DMS 273 (cell line): ENCODE data around the gene PROCA1.

ENCODE experiments used
- DNase-seq: peaks from one replicate; lab custom pipeline; 2025; ENCODE audit not compliant: unreplicated experiment; lab: John Stamatoyannopoulos, UW

The PROCA1 gene

DNA sequence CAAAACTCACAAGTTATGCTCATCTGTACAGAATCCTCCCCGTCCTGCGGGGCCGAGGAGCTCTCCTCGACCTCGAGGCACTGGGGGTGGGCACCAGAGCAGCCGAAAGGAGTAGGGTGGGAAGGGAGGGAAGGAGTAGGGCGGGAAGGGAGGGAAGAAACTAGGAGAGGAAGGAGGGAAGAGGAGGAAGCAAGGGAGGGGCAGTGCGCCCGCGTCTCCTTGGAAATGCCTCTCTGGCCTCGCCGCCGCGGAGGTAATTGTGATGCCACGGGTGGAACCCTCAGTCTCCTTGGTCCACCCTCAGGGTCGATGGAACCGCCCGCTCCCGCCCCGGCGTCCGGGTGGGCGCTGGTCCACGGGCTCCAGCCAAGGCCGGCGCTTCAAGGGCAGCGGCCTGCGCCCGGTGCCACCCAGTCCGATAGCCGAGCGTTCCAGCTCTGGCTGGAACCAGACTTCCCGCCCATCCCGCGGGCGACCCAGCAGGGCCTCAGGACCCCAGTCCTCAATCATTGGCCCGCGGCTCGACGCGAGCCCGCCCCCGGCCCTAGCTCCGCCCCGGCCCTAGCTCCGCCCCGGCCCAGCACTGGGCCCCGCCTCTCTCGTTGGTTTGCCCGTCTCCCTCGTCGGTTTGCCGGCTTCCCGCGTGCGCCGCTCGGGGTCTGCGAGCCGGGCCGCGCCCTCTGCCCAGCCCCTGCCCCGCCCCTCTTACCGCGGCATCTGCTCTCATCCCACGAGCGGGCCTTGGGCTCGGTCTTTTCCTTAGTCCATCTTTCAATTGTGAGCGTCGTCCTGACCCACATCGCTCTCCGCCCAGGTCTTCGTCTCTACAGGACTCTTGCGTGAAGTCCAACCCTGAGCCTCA is 596 bp downstream of the PROCA1 start:
- peak; percentile 96 for DNase-seq

DNA sequence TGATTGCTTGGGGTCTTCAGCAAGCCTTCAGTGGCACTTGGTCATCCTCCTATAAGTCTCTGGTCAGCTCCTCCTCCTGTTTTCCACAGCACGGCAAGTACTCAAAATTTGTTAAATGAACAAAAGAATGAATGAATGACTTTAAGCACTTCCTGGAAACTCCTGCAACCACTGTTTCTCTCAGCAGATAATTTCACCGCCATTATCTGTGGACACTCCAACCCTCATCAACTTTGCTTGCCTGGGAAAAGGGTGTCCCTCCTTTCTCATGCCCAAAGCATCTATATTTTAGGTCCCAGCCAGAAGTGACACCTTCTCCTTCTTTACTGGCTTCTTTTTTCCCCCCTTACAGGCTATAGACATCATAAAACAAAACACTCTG is 4.4 kb downstream of the PROCA1 start:
- no peak for DNase-seq

DNA sequence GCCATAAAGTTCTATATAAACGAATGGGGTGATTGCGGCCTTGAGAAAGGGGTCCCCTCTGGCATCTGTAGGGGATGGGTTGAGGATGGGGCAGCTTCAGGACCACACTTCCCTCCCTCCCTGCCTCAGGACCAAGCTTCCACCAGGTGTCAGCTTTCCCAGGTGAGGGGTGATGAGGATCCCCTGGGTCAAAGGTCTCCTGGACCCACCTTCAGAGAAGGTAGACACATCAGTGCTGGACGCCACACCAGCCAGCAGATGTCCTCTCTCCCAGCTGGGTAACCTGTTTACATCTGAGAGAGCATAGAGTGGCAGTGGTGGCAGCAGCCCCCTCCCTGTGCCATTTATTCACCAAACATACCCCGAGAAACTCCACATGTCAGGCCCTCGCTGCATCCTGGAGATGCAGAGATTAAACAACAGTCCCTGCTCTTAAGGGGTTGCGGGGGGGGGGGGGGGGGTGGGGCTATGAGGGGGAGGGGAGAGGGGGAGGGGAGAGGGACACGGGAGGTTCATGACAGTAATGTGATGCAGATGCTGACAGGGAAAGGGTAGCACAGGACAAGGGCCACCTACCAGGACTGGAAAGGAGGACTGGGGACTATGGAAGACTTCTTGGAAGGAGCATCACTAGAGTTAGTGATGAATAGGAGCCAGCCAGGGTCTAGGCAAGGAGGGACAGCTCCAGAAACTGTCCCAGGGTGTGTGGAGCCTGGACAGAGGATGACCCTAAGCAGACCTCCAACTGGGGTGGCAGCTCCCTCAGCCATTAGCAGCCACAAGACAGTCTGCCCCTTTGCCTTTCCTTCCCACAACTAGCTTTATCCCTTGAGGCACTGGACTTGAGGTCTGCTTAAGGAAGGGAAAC is 5.0 kb downstream of the PROCA1 start:
- no peak for DNase-seq

DNA sequence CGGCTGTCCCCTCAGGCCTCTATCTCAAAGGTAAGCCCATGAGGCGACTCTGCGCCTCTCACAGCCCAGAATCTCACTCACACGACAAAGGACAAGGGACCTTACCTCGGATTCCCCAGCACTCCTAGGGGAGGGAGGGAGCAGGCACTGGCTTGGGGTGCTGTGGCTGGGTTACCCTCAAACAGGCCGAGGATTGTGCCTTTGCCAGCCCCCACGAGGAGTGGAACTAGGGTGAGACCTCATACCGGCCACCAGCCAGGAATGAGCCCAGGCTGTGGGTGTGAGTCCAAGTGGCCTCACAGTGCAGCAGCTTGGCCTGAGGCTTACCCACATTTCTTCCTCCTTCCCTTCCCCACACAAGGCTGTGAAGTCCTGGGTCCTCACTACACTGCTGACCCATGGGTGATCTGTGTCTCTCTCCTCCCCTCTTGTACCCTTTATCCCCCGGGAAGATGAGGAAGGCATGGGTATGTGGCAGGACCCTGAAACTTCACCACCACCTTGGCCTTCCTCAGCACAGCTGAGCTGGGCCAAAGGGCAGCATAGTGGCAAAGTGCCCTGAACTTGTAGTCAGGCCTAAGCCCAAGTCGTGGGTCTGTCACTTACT is 5.9 kb downstream of the PROCA1 start:
- DNase-seq: no peak

DNA sequence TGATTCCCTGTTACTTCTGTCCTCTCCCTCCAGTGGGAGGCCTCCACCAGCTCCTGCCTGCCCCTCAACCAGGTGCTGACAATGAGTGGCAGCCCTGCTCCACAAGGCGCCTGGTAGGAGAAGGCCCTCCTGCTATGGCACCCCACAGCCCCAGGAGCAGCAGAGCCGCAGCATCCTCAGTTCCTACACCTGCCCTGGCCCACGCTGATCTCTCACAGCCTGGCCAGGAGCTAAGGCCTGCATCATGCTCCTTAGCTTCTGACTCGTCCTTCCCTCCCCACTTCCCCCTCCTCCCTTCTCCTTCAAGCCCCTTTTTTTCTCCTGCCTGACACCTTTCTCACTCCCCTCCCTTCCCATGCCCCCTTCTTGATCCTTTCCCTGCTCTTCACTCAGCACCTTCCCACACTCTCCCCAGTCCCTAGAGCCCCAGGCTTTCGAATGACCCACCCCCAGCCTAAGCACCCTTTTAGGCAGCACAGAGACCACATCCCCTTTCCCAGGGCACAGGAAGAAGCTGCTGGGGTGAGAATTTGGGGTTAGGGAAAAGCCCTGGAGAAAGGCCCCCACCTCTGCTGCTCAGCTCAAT is 6.5 kb downstream of the PROCA1 start:
- no peak for DNase-seq

DNA sequence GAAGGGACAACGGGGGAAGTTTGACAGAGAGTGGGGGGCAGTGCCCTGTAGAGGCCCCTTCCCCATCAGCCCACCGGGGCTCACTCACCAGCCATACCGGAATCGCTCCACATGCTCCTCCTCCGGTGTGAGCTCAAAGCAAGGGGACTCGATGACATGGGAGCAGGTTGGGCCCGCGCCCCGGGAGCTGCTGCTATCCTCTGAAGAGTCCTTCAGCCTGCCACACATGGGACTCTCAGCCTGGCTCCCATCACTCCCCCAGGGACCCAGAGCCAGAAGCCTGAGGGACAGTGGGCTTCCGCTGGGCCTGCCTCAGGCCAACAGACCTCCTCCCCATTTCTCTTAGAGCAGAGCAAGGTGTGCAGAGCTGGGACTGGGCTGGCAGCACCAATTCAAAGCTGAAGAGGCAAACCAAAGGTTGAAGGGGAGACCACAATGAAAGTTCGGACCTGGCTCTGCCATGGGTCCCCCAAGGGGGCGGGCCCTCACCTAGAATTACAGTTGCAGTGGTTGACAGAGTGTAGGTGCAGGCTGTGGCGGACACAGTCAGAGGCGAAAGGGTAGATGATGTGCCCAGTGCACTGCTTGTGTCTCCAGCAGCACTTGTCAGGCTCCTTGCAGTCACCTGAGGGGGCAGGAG is 7.3 kb downstream of the PROCA1 start:
- no peak for DNase-seq

DNA sequence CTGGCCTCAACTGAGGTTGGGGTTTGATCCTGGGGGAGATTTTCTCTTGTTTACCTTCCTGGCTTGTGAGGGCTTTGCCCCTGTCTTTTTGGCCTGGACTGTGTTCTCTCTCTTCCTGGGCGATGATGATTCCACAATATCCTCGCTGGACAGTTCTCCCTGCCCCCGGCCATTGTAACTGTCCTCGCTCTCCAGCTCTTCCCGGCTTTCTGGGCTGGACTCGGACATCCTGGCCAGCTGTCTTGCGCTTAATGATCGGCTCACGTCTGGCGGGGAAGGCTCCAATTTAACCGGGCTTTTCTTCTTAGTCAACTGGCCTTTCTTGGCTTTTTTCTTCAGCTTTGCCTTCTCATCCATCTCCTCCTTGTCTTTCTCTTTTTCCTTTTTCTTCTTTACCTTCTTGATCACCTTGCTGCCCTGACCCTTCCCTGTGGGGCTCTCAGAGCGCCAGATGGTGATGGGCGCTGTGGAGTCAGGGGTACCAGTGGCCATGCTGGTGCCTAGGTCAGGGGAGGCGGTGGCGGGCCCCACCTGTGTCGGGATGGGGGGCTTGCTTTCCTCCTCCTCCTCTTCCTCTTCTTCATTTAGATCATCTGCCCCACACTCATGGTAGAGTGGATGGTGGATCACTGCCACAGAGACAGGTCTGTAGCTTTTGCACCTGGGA is 8.0 kb downstream of the PROCA1 start:
- DNase-seq: no peak

DNA sequence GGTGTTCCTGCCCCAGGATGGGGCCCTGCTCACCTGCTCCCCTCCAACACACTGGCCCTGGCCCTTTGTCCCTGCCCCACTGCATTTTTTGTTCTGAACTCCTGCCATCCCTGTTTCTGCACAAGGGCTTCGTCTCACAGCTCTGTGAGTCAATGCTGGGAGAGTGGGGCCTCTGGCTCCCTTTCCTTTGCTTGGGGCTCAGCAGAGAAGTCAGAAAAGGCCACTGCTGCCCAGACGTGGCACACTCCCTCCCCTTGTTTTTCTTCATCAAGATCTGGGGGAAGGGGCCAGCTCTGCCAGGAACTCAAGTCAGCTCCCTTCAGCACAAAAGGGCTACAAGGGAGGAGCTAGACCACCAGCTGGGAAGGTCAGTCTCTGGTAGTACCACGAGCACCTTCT is 8.9 kb downstream of the PROCA1 start:
- DNase-seq: no peak

DNA sequence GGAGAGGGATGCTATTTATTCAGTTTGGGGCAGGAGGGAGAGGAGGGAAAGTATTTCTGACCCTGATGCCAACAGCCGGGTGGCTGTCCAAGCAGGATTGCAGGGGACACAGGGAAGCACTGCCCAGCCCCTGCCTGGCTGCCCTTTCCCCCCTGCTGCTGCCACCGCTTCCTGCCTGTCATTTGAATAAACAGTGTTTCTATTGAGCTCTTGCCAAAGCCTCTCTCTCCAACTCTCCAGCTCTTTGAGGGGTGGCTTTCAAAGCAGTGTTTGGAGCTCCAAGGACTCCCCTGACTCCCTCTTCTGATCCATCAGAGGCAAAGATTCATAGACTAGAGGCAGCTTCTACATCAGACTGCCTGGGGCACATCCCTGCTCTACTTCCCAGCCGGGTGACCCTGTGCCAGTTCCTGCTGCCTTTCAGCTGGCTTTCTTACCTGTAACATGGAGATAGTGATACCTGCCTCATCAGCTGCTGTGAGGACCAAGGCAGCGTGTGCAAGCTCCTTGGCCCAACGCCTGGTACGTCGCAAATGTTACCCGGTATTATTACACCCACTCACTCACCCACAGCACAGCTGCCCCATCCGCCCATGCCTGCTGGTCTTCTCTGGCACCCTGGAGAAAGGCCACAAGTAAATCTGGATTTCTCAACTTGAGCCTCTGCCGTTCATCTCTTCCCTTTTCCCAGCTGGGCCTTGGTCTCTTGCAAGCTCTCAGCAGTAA is 9.5 kb downstream of the PROCA1 start:
- peak; percentile 62 for DNase-seq

DNA sequence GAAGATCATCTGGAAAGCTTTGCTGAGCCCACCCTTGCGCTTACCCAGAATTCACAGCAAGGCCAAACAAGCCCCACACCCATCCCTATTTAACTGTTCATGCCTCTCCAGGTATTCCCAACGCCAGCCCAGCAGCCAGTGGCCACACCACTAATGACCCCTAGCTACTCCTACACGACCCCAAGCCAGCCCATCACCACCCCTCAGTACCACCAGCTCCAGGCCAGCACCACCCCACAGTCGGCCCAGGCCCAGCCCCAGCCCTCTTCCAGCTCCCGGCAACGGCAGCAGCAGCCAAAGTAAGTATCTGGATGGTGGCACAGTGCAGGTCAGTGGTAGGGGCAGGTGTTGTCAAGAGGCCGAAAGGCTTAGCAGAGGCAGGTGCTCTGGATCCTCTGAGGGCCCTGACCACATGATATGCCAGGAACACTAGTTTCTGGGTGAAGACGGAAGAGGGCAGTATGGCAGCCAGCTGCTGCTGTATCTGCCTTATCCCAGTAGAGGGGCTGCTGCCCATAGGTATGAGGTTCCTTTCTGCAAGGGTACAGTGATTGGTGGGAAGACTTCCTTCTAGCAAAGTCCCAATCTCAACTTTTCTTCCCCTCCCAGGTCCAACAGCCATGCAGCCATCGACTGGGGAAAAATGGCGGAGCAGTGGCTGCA is 10.7 kb downstream of the PROCA1 start:
- DNase-seq: no peak

DNA sequence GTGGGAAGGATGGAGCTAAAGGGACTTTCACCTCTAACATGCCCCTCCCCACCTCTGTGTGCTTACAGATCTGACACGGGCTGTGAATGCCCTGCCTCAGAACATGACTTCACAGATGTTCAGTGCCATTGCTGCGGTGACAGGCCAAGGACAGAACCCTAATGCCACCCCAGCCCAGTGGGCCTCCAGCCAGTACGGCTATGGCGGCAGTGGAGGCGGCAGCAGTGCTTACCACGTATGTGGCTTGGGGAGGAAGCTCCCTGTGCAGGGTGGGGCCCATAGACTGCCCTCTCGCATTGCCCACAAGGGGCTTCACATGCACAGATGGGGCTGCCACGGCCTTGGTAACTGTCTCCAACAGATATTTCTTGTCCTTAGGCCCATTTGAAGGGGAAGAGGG is 11.4 kb downstream of the PROCA1 start:
- DNase-seq: no peak

DNA sequence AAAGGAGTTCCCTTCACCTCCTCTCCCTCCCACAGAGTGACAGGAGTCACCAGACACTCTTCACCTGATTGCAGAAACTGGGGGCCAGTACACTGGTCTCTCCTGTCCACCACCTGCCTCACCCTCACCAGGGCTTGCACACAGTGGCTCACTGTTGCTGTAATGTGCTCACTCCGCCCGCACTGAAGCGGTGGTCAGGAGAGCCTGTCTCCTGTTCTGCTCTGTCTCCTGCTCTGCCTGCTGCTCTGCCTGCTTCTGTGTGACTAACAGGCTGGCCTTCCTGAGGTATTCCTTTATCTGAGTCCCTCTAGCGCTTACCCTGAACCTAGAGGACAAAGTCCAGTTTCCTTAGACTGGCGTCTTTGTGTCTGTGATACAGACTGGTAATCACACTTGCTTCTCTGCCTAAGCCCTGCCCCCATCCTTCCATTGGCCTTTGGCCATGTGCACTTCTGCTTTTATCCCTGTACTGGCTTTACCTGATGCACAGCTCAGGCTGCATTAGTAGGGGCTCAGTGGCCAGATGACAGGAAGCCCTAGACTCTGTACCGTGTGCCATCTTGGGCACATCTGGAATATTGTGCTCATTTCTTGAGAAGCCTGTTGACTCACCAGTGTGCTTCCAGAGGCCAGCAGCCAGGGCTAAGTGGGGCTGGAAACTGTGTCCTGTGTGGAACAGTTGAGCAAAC is 13.3 kb downstream of the PROCA1 start:
- DNase-seq: no peak

DNA sequence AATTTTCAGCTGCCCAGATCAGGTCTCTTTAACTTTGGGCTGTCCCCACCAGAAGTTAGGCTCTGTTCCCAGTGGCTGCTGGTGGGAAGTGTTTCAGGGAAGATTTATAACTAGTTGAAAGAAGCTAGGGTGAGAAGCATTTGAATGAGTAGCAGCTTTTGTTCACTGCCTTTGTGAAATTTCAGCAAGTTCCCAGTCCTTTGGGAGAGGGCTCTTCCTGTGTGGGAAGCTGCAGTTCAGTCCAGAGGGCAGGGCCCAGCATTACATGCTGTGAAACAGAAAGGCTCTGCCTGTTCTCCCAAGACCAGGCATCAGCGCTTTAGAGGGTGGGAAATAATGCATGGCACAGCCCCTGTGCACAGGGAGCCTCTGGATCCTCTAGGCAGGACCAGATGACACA is 17.8 kb downstream of the PROCA1 start:
- DNase-seq: no peak

DNA sequence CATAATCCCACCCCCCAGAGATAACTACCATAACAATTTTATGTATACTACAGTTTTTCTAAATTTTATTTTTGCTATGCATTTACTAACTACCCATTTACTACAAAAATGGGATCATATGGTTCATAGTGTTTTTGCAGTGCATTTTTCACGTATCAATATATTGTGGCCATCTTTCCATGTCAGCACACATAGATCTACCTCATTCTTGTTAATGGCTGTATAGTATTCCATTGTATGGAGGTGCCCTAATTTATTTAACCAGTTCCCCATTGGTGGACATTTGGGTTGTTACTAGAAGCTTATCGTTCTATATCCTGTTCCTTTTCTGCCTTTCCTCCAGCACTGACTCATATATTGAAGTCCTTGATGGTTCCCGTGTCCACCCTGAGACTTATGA is 22.7 kb downstream of the PROCA1 start:
- DNase-seq: no peak

DNA sequence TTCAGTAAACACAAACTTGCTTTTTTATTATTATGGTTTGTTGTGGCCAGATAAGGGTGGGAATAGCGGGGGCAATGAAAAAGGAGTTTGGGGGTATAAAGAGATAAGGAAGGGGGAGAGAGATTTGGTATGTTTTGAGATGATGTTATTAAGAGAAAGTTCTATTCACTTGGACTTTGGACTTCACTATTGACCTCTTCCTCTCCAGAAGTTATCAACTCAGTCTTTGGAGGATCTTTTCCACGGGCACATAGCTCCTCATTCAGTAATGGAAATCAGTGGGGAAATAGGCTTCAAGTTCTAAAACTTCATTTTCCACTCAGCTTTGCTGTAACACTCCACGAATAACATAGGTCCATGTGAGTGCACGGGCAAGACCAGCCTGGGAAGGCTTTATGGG is 23.2 kb downstream of the PROCA1 start:
- no peak for DNase-seq

DNA sequence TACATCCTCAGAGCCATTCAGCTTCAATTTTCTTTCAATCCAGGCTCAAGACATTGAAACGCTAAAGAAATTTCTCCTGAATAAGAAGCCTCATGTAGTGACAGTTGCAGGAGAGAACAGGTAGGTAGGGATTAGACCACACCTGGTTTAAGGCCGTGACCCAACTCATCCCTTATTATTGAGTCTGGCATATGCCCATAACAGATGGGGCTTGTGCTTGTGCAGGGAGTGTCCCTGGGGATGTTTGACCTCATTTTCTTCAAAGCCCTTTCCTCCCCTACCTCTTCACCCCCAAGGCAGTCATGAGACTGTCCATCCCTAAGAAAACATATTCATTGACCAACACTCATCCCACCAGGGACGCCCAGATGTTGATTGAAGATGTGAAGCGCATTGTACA is 25.4 kb downstream of the PROCA1 start:
- DNase-seq: peak; percentile 60

DNA sequence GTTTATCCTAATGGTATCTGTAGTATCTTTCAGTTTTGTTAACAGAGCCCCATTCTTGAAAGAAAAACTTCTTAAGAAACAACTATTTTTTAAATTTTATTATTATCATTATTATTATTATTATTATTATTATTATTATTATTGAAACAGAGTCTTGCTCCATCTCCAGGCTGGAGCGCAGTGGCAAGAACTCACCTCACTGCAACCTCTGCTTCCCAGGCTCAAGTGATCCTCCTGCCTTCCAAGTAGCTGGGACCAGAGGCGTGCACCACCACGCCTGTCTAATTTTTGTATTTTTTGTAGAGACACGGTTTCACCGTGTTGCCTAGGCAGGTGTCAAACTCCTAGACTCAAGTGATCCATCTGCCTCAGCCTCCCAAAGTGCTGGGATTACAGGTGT is 26.3 kb downstream of the PROCA1 start:
- DNase-seq: no peak

DNA sequence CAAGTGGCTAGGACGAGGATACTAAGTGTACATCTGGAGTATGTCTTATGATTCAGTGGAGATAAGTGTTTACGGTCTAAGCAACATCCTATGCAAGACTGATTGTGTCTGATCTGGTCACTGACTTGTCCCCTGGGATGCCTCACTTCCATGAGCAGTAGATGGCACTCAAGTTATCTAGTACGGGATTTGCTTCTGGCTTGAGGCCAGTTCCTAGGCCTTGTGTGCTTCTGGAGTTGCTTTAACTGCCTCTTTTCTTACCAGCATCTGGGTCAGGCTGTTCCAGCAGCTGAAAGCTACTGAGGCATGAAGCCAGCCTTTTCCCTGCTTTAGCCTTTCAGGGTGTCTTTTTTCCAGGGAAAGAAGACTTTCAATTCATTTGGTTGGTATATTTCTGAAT is 26.7 kb downstream of the PROCA1 start:
- peak; percentile 86 for DNase-seq

DNA sequence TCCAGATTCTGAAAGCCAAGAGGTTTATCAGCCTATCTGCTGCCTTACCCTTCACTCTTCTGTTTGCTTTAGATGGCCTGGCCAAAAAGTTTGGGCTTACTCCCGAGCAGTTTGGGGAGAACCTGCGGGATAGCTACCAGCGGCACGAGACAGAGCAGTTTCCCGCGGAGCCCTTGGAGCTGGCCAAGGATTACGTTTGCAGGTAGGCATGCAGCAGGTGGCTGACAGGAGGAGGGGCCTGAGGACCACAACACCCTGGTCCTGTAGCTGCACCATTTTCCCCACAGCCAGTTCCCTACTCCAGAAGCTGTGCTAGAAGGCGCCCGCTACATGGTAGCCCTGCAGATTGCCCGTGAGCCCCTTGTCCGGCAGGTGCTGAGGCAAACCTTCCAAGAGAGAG is 29.0 kb downstream of the PROCA1 start:
- no peak for DNase-seq
